ENCODE measurements around the gene ISG20.
A peak's percentile ranks its signal among the peaks of the same experiment; 100 is the strongest.

The ISG20 gene

DNA sequence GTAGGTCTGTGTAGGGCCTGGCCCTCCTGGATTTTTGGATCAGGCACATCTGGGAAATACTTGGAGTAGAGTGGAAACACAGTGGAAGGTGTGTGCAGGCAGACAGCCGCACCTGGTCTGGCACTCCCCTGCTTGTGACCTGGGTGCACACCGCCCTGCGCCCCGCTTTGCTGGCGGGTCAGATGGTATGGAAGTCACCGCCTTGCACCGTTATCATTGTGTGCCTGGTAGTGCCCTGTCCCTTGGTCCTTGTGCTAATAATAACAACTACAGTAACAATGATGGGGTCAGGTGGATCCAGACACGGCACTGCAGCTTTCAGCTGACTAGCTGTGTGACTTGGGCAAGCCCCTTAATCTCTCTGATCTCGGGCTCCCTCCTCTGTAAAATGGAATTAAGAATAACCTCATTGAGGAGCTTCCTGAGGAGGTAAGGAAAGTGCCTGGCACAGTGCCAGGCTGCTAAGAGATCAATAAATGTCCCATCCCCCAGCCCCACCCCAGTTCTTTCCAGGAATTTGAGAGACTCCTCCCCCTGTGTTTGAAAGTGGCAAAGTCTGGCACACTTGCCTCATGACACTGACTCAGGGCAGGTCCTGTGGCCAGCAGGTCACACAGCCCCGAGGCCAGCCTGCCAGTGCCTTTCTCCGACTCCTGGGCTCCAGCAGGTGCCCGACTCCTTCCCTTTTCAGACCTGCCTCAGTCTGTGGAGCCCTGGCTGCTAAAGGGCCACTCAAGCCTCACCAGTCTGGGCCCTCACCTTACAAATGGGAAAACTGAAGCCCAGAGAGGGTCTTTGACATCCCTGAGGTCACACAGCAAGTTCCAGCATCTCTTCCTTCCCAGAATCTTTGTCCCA, 9.8 kb downstream of the ISG20 start:
- Histone ChIP-seq H3K36me3 (ENCODE audit: control insufficient read depth in 2 of 2, insufficient read depth in 1 of 2, low read length in 2 of 2) (no peaks in the 10 kb centered on the region), H3K4me1 (ENCODE audit: control insufficient read depth, insufficient read depth, low read length) (peaks cover 9% of the 10 kb centered on the region), H3K9me3 (ENCODE audit: control insufficient read depth, insufficient read depth, low read depth, low read length) (no peaks in the 10 kb centered on the region), H3K27ac (ENCODE audit: extremely low read depth, low read depth, low read length) (no peak overlapping the region), H3K4me3 (ENCODE audit: low read depth, low read length) (no peak overlapping the region)
- peak; percentile 58; the same call in 1 of the 2 replicates for TF ChIP-seq ZNF660 (tag by site-specific recombination; IDR thresholded peaks at IDR 0.05)
- TF ChIP-seq ZSCAN30 (tag by site-specific recombination; IDR thresholded peaks at IDR 0.05) = no peak
- TF ChIP-seq KLF8 (tag by site-specific recombination; IDR thresholded peaks at IDR 0.05) = no peak
- peak; percentile 64 for TF ChIP-seq ZNF623 (tag by site-specific recombination; IDR thresholded peaks at IDR 0.05)
- TF ChIP-seq, protein P1, sequence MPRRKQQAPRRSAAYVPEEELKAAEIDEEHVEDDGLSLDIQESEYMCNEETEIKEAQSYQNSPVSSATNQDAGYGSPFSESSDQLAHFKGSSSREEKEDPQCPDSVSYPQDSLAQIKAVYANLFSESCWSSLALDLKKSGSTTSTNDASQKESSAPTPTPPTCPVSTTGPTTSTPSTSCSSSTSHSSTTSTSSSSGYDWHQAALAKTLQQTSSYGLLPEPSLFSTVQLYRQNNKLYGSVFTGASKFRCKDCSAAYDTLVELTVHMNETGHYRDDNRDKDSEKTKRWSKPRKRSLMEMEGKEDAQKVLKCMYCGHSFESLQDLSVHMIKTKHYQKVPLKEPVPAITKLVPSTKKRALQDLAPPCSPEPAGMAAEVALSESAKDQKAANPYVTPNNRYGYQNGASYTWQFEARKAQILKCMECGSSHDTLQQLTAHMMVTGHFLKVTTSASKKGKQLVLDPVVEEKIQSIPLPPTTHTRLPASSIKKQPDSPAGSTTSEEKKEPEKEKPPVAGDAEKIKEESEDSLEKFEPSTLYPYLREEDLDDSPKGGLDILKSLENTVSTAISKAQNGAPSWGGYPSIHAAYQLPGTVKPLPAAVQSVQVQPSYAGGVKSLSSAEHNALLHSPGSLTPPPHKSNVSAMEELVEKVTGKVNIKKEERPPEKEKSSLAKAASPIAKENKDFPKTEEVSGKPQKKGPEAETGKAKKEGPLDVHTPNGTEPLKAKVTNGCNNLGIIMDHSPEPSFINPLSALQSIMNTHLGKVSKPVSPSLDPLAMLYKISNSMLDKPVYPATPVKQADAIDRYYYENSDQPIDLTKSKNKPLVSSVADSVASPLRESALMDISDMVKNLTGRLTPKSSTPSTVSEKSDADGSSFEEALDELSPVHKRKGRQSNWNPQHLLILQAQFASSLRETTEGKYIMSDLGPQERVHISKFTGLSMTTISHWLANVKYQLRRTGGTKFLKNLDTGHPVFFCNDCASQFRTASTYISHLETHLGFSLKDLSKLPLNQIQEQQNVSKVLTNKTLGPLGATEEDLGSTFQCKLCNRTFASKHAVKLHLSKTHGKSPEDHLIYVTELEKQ (tag by site-specific recombination; IDR thresholded peaks at IDR 0.05; ENCODE audit: borderline replicate concordance) = no peak
- peak; percentile 39; the same call in 1 of the 2 replicates for TF ChIP-seq FEZF1 (tag by site-specific recombination; IDR thresholded peaks at IDR 0.05)
- 0 out of 2 replicates have a peak, but pooled peaks have one; percentile 29 for TF ChIP-seq KLF10 (tag by site-specific recombination; IDR thresholded peaks at IDR 0.05)
- TF ChIP-seq, protein P2, sequence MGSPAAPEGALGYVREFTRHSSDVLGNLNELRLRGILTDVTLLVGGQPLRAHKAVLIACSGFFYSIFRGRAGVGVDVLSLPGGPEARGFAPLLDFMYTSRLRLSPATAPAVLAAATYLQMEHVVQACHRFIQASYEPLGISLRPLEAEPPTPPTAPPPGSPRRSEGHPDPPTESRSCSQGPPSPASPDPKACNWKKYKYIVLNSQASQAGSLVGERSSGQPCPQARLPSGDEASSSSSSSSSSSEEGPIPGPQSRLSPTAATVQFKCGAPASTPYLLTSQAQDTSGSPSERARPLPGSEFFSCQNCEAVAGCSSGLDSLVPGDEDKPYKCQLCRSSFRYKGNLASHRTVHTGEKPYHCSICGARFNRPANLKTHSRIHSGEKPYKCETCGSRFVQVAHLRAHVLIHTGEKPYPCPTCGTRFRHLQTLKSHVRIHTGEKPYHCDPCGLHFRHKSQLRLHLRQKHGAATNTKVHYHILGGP (tag by site-specific recombination; IDR thresholded peaks at IDR 0.05) = peak; percentile 86
- peak; percentile 90; the same call in 1 of the 2 replicates for TF ChIP-seq ZNF768 (tag by site-specific recombination; IDR thresholded peaks at IDR 0.05)
- CTCF ChIA-PET = interaction anchor here (0.5 to 1.0 kb wide), 2 partner anchors 10 to 11 kb away, joined by 3 to 4 read pairs; partner anchors contain the start of gene ISG20
- POLR2A ChIA-PET = no interaction called here

DNA sequence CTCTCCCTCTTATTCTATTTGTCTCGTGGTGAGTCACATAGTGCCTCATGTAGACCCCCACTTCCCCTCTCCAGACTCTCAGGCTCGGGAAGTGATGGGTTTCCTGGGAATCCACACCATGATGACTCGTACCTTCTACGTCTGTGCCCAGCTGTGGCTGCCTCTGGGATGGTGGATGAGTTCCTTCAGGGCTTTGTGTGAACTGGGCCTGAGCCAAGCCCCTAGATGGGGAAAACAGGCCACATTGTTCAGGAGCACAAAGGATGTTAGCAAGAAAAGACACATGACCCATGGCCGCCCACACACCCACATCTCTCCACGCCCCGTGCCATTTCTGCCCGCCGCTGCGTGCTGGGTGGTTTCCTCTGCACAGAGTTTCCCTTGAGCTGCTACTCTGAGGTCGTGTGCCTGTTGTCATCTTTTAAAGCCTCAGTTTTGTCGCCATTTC, 10.5 kb downstream of the ISG20 start:
- Histone ChIP-seq H3K9me3 (ENCODE audit: control insufficient read depth, insufficient read depth, low read depth, low read length) (no peaks in the 10 kb centered on the region), H3K36me3 (ENCODE audit: control insufficient read depth in 2 of 2, insufficient read depth in 1 of 2, low read length in 2 of 2) (no peaks in the 10 kb centered on the region), H3K4me3 (ENCODE audit: low read depth, low read length) (no peak overlapping the region), H3K27ac (ENCODE audit: extremely low read depth, low read depth, low read length) (no peak overlapping the region), H3K4me1 (ENCODE audit: control insufficient read depth, insufficient read depth, low read length) (peaks cover 9% of the 10 kb centered on the region)
- ChIA-PET POLR2A (no interaction called here), CTCF (interaction anchor here (0.5 to 1.0 kb wide), 4 partner anchors 10 to 185 kb away, joined by 3 to 4 read pairs (median 3); partner anchors contain the start of gene ISG20)
- TF ChIP-seq, protein P3, sequence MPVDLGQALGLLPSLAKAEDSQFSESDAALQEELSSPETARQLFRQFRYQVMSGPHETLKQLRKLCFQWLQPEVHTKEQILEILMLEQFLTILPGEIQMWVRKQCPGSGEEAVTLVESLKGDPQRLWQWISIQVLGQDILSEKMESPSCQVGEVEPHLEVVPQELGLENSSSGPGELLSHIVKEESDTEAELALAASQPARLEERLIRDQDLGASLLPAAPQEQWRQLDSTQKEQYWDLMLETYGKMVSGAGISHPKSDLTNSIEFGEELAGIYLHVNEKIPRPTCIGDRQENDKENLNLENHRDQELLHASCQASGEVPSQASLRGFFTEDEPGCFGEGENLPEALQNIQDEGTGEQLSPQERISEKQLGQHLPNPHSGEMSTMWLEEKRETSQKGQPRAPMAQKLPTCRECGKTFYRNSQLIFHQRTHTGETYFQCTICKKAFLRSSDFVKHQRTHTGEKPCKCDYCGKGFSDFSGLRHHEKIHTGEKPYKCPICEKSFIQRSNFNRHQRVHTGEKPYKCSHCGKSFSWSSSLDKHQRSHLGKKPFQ (tag by site-specific recombination; IDR thresholded peaks at IDR 0.05) = no peak
- TF ChIP-seq, protein P4, sequence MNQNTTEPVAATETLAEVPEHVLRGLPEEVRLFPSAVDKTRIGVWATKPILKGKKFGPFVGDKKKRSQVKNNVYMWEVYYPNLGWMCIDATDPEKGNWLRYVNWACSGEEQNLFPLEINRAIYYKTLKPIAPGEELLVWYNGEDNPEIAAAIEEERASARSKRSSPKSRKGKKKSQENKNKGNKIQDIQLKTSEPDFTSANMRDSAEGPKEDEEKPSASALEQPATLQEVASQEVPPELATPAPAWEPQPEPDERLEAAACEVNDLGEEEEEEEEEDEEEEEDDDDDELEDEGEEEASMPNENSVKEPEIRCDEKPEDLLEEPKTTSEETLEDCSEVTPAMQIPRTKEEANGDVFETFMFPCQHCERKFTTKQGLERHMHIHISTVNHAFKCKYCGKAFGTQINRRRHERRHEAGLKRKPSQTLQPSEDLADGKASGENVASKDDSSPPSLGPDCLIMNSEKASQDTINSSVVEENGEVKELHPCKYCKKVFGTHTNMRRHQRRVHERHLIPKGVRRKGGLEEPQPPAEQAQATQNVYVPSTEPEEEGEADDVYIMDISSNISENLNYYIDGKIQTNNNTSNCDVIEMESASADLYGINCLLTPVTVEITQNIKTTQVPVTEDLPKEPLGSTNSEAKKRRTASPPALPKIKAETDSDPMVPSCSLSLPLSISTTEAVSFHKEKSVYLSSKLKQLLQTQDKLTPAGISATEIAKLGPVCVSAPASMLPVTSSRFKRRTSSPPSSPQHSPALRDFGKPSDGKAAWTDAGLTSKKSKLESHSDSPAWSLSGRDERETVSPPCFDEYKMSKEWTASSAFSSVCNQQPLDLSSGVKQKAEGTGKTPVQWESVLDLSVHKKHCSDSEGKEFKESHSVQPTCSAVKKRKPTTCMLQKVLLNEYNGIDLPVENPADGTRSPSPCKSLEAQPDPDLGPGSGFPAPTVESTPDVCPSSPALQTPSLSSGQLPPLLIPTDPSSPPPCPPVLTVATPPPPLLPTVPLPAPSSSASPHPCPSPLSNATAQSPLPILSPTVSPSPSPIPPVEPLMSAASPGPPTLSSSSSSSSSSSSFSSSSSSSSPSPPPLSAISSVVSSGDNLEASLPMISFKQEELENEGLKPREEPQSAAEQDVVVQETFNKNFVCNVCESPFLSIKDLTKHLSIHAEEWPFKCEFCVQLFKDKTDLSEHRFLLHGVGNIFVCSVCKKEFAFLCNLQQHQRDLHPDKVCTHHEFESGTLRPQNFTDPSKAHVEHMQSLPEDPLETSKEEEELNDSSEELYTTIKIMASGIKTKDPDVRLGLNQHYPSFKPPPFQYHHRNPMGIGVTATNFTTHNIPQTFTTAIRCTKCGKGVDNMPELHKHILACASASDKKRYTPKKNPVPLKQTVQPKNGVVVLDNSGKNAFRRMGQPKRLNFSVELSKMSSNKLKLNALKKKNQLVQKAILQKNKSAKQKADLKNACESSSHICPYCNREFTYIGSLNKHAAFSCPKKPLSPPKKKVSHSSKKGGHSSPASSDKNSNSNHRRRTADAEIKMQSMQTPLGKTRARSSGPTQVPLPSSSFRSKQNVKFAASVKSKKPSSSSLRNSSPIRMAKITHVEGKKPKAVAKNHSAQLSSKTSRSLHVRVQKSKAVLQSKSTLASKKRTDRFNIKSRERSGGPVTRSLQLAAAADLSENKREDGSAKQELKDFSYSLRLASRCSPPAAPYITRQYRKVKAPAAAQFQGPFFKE (tag by site-specific recombination; IDR thresholded peaks at IDR 0.05; ENCODE audit: borderline replicate concordance) = no peak
- TF ChIP-seq EGR2 (tag by site-specific recombination; IDR thresholded peaks at IDR 0.05; ENCODE audit: low read depth) = 0 out of 2 replicates have a peak, but pooled peaks have one; percentile 28
- no peak for TF ChIP-seq ZNF140 (tag by site-specific recombination; IDR thresholded peaks at IDR 0.05)
- no peak for TF ChIP-seq ZNF768 (tag by site-specific recombination; IDR thresholded peaks at IDR 0.05)
- TF ChIP-seq MYNN (tag by site-specific recombination; IDR thresholded peaks at IDR 0.05; ENCODE audit: borderline replicate concordance) = no peak
- TF ChIP-seq, protein P5, sequence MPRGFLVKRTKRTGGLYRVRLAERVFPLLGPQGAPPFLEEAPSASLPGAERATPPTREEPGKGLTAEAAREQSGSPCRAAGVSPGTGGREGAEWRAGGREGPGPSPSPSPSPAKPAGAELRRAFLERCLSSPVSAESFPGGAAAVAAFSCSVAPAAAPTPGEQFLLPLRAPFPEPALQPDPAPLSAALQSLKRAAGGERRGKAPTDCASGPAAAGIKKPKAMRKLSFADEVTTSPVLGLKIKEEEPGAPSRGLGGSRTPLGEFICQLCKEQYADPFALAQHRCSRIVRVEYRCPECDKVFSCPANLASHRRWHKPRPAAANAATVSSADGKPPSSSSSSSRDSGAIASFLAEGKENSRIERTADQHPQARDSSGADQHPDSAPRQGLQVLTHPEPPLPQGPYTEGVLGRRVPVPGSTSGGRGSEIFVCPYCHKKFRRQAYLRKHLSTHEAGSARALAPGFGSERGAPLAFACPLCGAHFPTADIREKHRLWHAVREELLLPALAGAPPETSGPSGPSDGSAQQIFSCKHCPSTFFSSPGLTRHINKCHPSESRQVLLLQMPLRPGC (tag by site-specific recombination; IDR thresholded peaks at IDR 0.05) = no peak
- TF ChIP-seq TRIM28 (IDR thresholded peaks at IDR 0.05; ENCODE audit: borderline replicate concordance, low read length) = no peak
- no peak for TF ChIP-seq SCRT1 (tag by site-specific recombination; IDR thresholded peaks at IDR 0.05; ENCODE audit: borderline replicate concordance)
